Trophoblast cell (in vitro differentiated cells and primary cell): ENCODE results near the gene EVI5L.

ENCODE experiments used
- DNase-seq, 2 donors: peaks; one replicate each; pipeline ENCODE4 v3.0.0-alpha.2; 2016
- H2AFZ ChIP-seq: 2 replicates; pipeline ENCODE4 v1.6.1; 2013; ENCODE audit warnings: low read length, moderate library complexity, mild to moderate bottlenecking; ENCODE audit not compliant: insufficient read depth, poor library complexity
- H2AK5ac ChIP-seq: 2 replicates; pipeline ENCODE4 v1.6.1; 2013; ENCODE audit warnings: mild to moderate bottlenecking, low read length
- H2BK120ac ChIP-seq: 2 replicates; pipeline ENCODE4 v1.6.1; 2013; ENCODE audit warnings: low read length, mild to moderate bottlenecking, moderate library complexity; ENCODE audit not compliant: insufficient read depth, poor library complexity
- H2BK12ac ChIP-seq: 2 replicates; pipeline ENCODE4 v1.6.1; 2013; ENCODE audit warnings: mild to moderate bottlenecking, low read length, moderate library complexity
- H2BK5ac ChIP-seq: 2 replicates; pipeline ENCODE4 v1.6.1; 2013; ENCODE audit warnings: low read length, low read depth, moderate library complexity, mild to moderate bottlenecking; ENCODE audit not compliant: poor library complexity
- H3K14ac ChIP-seq: 2 replicates; pipeline ENCODE4 v1.6.1; 2013; ENCODE audit warnings: mild to moderate bottlenecking, low read length
- H3K18ac ChIP-seq: 2 replicates; pipeline ENCODE4 v1.6.1; 2013; ENCODE audit warnings: mild to moderate bottlenecking, low read length
- H3K23ac ChIP-seq: 2 replicates; pipeline ENCODE4 v1.6.1; 2013; ENCODE audit warnings: low read length
- H3K27ac ChIP-seq: 2 replicates; pipeline ENCODE4 v1.5.1; 2013; ENCODE audit warnings: low read depth, mild to moderate bottlenecking, inconsistent platforms, low read length, moderate library complexity
- H3K27me3 ChIP-seq: 2 replicates; pipeline ENCODE4 v1.6.1; 2013; ENCODE audit warnings: inconsistent platforms, mild to moderate bottlenecking, low read length, moderate library complexity; ENCODE audit not compliant: insufficient read depth
- H3K36me3 ChIP-seq, 2 experiments: 1 replicate in 1 of 2; 2 replicates in 1 of 2; pipeline ENCODE4 v1.6.1; 2013; ENCODE audit warnings: low read length in 2 of 2, mild to moderate bottlenecking in 2 of 2, moderate library complexity in 1 of 2; ENCODE audit not compliant: insufficient read depth in 2 of 2, control insufficient read depth in 1 of 2
- H3K4ac ChIP-seq: 2 replicates; pipeline ENCODE4 v1.6.1; 2013; ENCODE audit warnings: low read depth, mild to moderate bottlenecking, low read length, moderate library complexity
- H3K4me1 ChIP-seq, 2 experiments: 1 replicate in 1 of 2; 2 replicates in 1 of 2; pipeline ENCODE4 v1.6.1; 2013; ENCODE audit warnings: low read length in 2 of 2, mild to moderate bottlenecking in 2 of 2, moderate library complexity in 1 of 2; ENCODE audit not compliant: insufficient read depth in 2 of 2, control insufficient read depth in 1 of 2
- H3K4me2 ChIP-seq: 2 replicates; pipeline ENCODE4 v1.6.1; 2013; ENCODE audit warnings: inconsistent platforms, mild to moderate bottlenecking, low read length, moderate library complexity
- H3K4me3 ChIP-seq: 2 replicates; pipeline ENCODE4 v1.5.1; 2013; ENCODE audit warnings: mild to moderate bottlenecking, low read depth, low read length, inconsistent platforms
- H3K79me1 ChIP-seq: one replicate; pipeline ENCODE4 v1.6.1; 2013; ENCODE audit warnings: low read length
- H3K79me2 ChIP-seq: 2 replicates; pipeline ENCODE4 v1.6.1; 2013; ENCODE audit warnings: low read length, mild to moderate bottlenecking; ENCODE audit not compliant: control insufficient read depth, insufficient read depth, poor library complexity
- H3K9ac ChIP-seq: 2 replicates; pipeline ENCODE4 v1.6.1; 2013; ENCODE audit warnings: mild to moderate bottlenecking, low read length
- H3K9me3 ChIP-seq: 2 replicates; pipeline ENCODE4 v1.6.1; 2013; ENCODE audit warnings: low read depth, mild to moderate bottlenecking, control low read depth, inconsistent platforms, low read length; ENCODE audit not compliant: insufficient read depth
- H4K12ac ChIP-seq: 2 replicates; pipeline ENCODE4 v1.6.1; 2013; ENCODE audit warnings: low read depth, mild to moderate bottlenecking, low read length, moderate library complexity
- H4K8ac ChIP-seq: 2 replicates; pipeline ENCODE4 v1.6.1; 2013; ENCODE audit warnings: low read depth, mild to moderate bottlenecking, low read length, moderate library complexity
- H4K91ac ChIP-seq: one replicate; pipeline ENCODE4 v1.6.1; 2013; ENCODE audit warnings: low read depth, mild to moderate bottlenecking, low read length, moderate library complexity
- WGBS: extraction: QIAGEN DNeasy Blood & Tissue Kit; methylation state at CpG from one replicate; pipeline ENCODE4 v1.1.7; 2013; ENCODE audit warnings: missing lambda C conversion rate; ENCODE audit not compliant: insufficient read length, insufficient coverage; ENCODE audit errors: extremely low coverage; 5-methylcytosine and 5-hydroxymethylcytosine counted together

Gene EVI5L

GRCh38 chr19:7829166-7829520 lies 875 bp upstream of the EVI5L start:
- WGBS = no CpG with 5 or more reads among the region's 18 CpGs
- no peak overlapping the region for H2BK5ac ChIP-seq
- peak overlapping the region; percentile 15 for H3K4me3 ChIP-seq
- H3K23ac ChIP-seq = no peak overlapping the region
- no peak overlapping the region for H3K27ac ChIP-seq
- H3K14ac ChIP-seq = no peak overlapping the region
- H2AFZ ChIP-seq = peak overlapping the region; percentile 38
- no peak overlapping the region for H4K91ac ChIP-seq
- no peak overlapping the region for H3K4ac ChIP-seq
- peak overlapping the region; percentile 32 for H3K4me2 ChIP-seq
- H3K9me3 ChIP-seq = peaks cover 2% of the 10 kb centered on the region
- H3K4me1 ChIP-seq = peaks cover 8 to 9% of the 10 kb centered on the region in 2 experiments
- H2BK12ac ChIP-seq = no peak overlapping the region
- no peaks in the 10 kb centered on the region for H3K79me2 ChIP-seq
- no peak overlapping the region for H2BK120ac ChIP-seq
- DNase-seq = no peak
- no peak overlapping the region for H2AK5ac ChIP-seq
- H3K18ac ChIP-seq = no peak overlapping the region
- no peak overlapping the region for H4K12ac ChIP-seq
- no peaks in the 10 kb centered on the region for H3K79me1 ChIP-seq
- no peak overlapping the region for H3K9ac ChIP-seq
- no peaks in the 10 kb centered on the region for H3K36me3 ChIP-seq
- peak overlapping the region; percentile 33 for H4K8ac ChIP-seq
- no peaks in the 10 kb centered on the region for H3K27me3 ChIP-seq

GRCh38 chr19:7830272-7830771 lies 304 bp downstream of the EVI5L start:
- no peak overlapping the region for H2BK12ac ChIP-seq
- no peak overlapping the region for H3K14ac ChIP-seq
- peak overlapping the region; percentile 71 for H3K4me2 ChIP-seq
- H2BK120ac ChIP-seq = no peak overlapping the region
- no CpG with 5 or more reads among the region's 53 CpGs for WGBS
- H4K12ac ChIP-seq = no peak overlapping the region
- no peaks in the 10 kb centered on the region for H3K79me1 ChIP-seq
- no peak for DNase-seq
- H3K23ac ChIP-seq = no peak overlapping the region
- H3K4me1 ChIP-seq = peaks cover 8 to 9% of the 10 kb centered on the region in 2 experiments
- no peaks in the 10 kb centered on the region for H3K27me3 ChIP-seq
- H3K4ac ChIP-seq = no peak overlapping the region
- H3K36me3 ChIP-seq = no peaks in the 10 kb centered on the region
- peak overlapping the region; percentile 67 for H3K9ac ChIP-seq
- H2AK5ac ChIP-seq = no peak overlapping the region
- H3K4me3 ChIP-seq = peak overlapping the region; percentile 83
- H2BK5ac ChIP-seq = no peak overlapping the region
- no peak overlapping the region for H3K27ac ChIP-seq
- no peak overlapping the region for H2AFZ ChIP-seq
- peaks cover 2% of the 10 kb centered on the region for H3K9me3 ChIP-seq
- H4K91ac ChIP-seq = no peak overlapping the region
- H4K8ac ChIP-seq = no peak overlapping the region
- H3K79me2 ChIP-seq = no peaks in the 10 kb centered on the region
- no peak overlapping the region for H3K18ac ChIP-seq

GRCh38 chr19:7830823-7831222 lies 805 bp downstream of the EVI5L start:
- Histone ChIP-seq H3K4ac (no peak overlapping the region), H3K18ac (no peak overlapping the region), H3K23ac (no peak overlapping the region), H2AFZ (no peak overlapping the region), H3K4me2 (peak overlapping the region; percentile 71), H3K79me2 (no peaks in the 10 kb centered on the region), H2BK5ac (no peak overlapping the region), H3K27ac (no peak overlapping the region), H4K91ac (no peak overlapping the region), H2BK12ac (no peak overlapping the region), H3K27me3 (no peaks in the 10 kb centered on the region), H3K4me1 (peaks cover 8 to 9% of the 10 kb centered on the region in 2 experiments), H3K14ac (no peak overlapping the region), H3K79me1 (no peaks in the 10 kb centered on the region), H2BK120ac (no peak overlapping the region), H4K12ac (no peak overlapping the region), H4K8ac (no peak overlapping the region), H3K36me3 (no peaks in the 10 kb centered on the region), H3K9ac (no peak overlapping the region), H2AK5ac (no peak overlapping the region), H3K9me3 (peaks cover 2% of the 10 kb centered on the region), H3K4me3 (no peak overlapping the region)
- no CpG with 5 or more reads among the region's 7 CpGs for WGBS
- DNase-seq = no peak

GRCh38 chr19:7831452-7831851 lies 1.4 kb downstream of the EVI5L start:
- Histone ChIP-seq H3K79me1 (no peaks in the 10 kb centered on the region), H4K8ac (no peak overlapping the region), H2AFZ (no peak overlapping the region), H3K9ac (no peak overlapping the region), H3K18ac (no peak overlapping the region), H3K27me3 (no peaks in the 10 kb centered on the region), H2BK120ac (no peak overlapping the region), H4K12ac (no peak overlapping the region), H4K91ac (no peak overlapping the region), H3K4me1 (peaks cover 8 to 9% of the 10 kb centered on the region in 2 experiments), H3K14ac (no peak overlapping the region), H3K9me3 (peaks cover 2% of the 10 kb centered on the region), H3K27ac (no peak overlapping the region), H3K79me2 (no peaks in the 10 kb centered on the region), H3K4me3 (no peak overlapping the region), H2BK12ac (no peak overlapping the region), H3K36me3 (no peaks in the 10 kb centered on the region), H3K23ac (no peak overlapping the region), H3K4ac (no peak overlapping the region), H3K4me2 (no peak overlapping the region), H2BK5ac (no peak overlapping the region), H2AK5ac (no peak overlapping the region)
- WGBS = no CpG with 5 or more reads among the region's 10 CpGs
- DNase-seq = peak; percentile 76 to 94
